Chondrocyte (in vitro differentiated cells): ENCODE results near the gene SLC1A3. TPM values are rescaled to one million over a fixed set of nuclear protein-coding genes. Genes with fewer than 3 reads are reported as not detected.

ENCODE experiments used
- DNase-seq: peaks from one replicate; pipeline ENCODE4 v3.0.0; 2021; ENCODE audit warnings: mixed read lengths, low spot score
- H3K27ac Mint-ChIP-seq: one replicate; pipeline ENCODE4 v1.8.0; 2021; ENCODE audit warnings: mild to moderate bottlenecking, moderate library complexity, mixed read lengths; ENCODE audit not compliant: unreplicated experiment
- H3K27me3 Mint-ChIP-seq: 2 replicates; pipeline ENCODE4 v1.8.0; 2021; ENCODE audit warnings: low read depth, mixed read lengths
- H3K36me3 Mint-ChIP-seq: 2 replicates; pipeline ENCODE4 v1.8.0; 2021; ENCODE audit warnings: low read depth, mixed read lengths
- H3K4me1 Mint-ChIP-seq: 2 replicates; pipeline ENCODE4 v1.8.0; 2021; ENCODE audit warnings: low read depth, mild to moderate bottlenecking, mixed read lengths
- H3K4me3 Mint-ChIP-seq: one replicate; pipeline ENCODE4 v1.8.0; 2021; ENCODE audit warnings: mild to moderate bottlenecking, moderate library complexity, mixed read lengths; ENCODE audit not compliant: unreplicated experiment
- H3K9me3 Mint-ChIP-seq: 2 replicates; pipeline ENCODE4 v1.8.0; 2021; ENCODE audit warnings: low read depth, mixed read lengths
- total RNA-seq: library from RNA; stranded (reverse); gene quantifications from 3 replicates; pipeline ENCODE4 v1.2.1, GENCODE V29; 2021
- TF ChIP-seq, protein P1 (sequence below): fragments of 200-600 bp; sonication (generic); IDR thresholded peaks from 2 replicates; pipeline ENCODE4 v1.5.0; 2021; ENCODE audit warnings: antibody characterized with exemption, mild to moderate bottlenecking, moderate library complexity

SLC1A3 gene
- total RNA-seq, 1 donor from 2014 or later, result 1.8 TPM

DNA sequence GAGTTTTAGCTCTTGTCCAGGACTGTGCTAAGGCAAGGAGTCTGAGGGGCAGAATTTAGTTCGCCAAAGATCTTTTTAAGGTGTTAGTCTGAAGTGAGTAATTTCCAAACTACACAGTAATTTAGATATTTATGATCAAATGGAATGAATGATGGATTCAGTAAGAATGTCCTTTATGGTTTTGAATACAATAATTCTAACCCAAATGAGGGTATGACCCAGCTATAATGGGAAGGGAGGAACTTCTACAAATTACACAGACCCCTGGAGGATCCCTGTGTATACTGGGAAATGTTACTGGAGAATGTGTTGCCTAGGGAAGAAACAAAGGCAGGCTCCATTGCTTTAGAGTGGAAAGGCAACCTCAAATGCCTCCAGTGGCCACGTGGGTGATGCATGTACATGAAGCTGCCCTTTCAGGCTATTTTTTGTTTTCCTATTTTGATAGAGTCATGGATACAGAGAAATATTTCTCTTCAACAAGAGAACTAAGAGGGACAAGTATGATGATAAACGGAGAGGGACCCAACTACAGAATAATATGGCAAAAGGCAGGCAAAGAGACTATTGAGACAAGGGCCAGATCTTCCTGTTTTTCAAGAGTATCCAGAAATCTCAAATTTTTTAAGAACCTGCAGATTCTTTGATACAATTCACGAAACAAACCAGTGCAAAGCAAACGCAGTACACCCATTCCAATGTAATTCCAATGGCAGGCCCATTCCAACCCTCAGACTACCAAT is 25.4 kb downstream of the SLC1A3 start:
- H3K4me3 Mint-ChIP-seq, result no peak overlapping the region
- H3K9me3 Mint-ChIP-seq, result no peaks in the 10 kb centered on the region
- H3K4me1 Mint-ChIP-seq, result no peaks in the 10 kb centered on the region
- H3K27ac Mint-ChIP-seq, result no peak overlapping the region
- TF ChIP-seq, protein P1, sequence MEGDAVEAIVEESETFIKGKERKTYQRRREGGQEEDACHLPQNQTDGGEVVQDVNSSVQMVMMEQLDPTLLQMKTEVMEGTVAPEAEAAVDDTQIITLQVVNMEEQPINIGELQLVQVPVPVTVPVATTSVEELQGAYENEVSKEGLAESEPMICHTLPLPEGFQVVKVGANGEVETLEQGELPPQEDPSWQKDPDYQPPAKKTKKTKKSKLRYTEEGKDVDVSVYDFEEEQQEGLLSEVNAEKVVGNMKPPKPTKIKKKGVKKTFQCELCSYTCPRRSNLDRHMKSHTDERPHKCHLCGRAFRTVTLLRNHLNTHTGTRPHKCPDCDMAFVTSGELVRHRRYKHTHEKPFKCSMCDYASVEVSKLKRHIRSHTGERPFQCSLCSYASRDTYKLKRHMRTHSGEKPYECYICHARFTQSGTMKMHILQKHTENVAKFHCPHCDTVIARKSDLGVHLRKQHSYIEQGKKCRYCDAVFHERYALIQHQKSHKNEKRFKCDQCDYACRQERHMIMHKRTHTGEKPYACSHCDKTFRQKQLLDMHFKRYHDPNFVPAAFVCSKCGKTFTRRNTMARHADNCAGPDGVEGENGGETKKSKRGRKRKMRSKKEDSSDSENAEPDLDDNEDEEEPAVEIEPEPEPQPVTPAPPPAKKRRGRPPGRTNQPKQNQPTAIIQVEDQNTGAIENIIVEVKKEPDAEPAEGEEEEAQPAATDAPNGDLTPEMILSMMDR, result no peak
- no peak for DNase-seq
- no peaks in the 10 kb centered on the region for H3K36me3 Mint-ChIP-seq
- peaks cover 2% of the 10 kb centered on the region for H3K27me3 Mint-ChIP-seq

DNA sequence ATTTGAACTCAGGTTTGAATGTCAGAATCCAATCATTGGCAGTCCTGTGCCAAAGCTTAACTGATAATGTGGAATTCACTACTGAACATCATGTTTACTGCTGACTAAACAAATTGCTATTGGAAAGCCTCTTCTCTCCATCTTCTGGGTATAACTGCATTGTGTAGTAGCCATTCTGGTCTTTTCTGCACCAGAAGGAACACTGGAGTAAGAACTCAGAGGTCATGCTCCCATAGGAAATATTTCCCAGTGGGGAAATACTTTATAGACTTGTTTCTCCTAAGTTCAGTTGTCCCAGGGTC is 25.9 kb downstream of the SLC1A3 start:
- no peaks in the 10 kb centered on the region for H3K9me3 Mint-ChIP-seq
- H3K27me3 Mint-ChIP-seq, result peaks cover 4% of the 10 kb centered on the region
- H3K36me3 Mint-ChIP-seq, result no peaks in the 10 kb centered on the region
- no peak overlapping the region for H3K4me3 Mint-ChIP-seq
- TF ChIP-seq, protein P1, result no peak
- H3K27ac Mint-ChIP-seq, result no peak overlapping the region
- no peaks in the 10 kb centered on the region for H3K4me1 Mint-ChIP-seq
- no peak for DNase-seq

GRCh38 chr5:36635721-36636390 is 29.4 kb downstream of the SLC1A3 start:
- H3K4me1 Mint-ChIP-seq, result peaks cover 12% of the 10 kb centered on the region
- no peaks in the 10 kb centered on the region for H3K36me3 Mint-ChIP-seq
- no peak for DNase-seq
- H3K27me3 Mint-ChIP-seq, result peaks cover 10% of the 10 kb centered on the region
- H3K27ac Mint-ChIP-seq, result no peak overlapping the region
- TF ChIP-seq, protein P1, result no peak
- no peak overlapping the region for H3K4me3 Mint-ChIP-seq
- H3K9me3 Mint-ChIP-seq, result no peaks in the 10 kb centered on the region

DNA sequence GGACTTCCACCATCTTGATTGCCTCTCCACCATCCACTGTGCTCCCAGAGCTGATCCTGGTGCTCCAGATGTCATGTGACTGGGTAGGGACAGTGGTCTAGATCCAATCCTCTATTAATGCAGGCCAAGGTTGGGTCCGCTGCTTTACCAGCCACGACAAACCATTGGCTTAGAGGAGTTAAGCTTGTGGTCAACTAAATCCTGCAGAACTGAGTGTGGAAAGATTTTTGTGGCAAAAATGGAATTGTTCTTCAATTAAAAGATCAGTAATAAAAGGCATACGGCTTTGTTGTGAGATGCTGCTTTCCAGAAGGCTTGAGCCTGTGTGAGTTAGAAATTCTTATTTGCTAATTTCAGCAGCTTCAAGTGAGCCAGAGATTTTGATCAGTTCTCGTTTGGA is 30.7 kb downstream of the SLC1A3 start:
- no peaks in the 10 kb centered on the region for H3K36me3 Mint-ChIP-seq
- no peak for DNase-seq
- no peaks in the 10 kb centered on the region for H3K9me3 Mint-ChIP-seq
- H3K4me1 Mint-ChIP-seq, result peaks cover 23% of the 10 kb centered on the region
- H3K4me3 Mint-ChIP-seq, result no peak overlapping the region
- TF ChIP-seq, protein P1, result no peak
- peaks cover 10% of the 10 kb centered on the region for H3K27me3 Mint-ChIP-seq
- no peak overlapping the region for H3K27ac Mint-ChIP-seq

GRCh38 chr5:36637516-36637915 is 31.1 kb downstream of the SLC1A3 start:
- TF ChIP-seq, protein P1, result no peak
- H3K4me1 Mint-ChIP-seq, result peaks cover 27% of the 10 kb centered on the region
- no peaks in the 10 kb centered on the region for H3K9me3 Mint-ChIP-seq
- peaks cover 10% of the 10 kb centered on the region for H3K27me3 Mint-ChIP-seq
- no peak for DNase-seq
- no peak overlapping the region for H3K27ac Mint-ChIP-seq
- no peaks in the 10 kb centered on the region for H3K36me3 Mint-ChIP-seq
- H3K4me3 Mint-ChIP-seq, result no peak overlapping the region
